HCT116 (cell line): ENCODE results near the gene TMEM50A. TPM values are rescaled to one million over a fixed set of nuclear protein-coding genes. Genes with fewer than 3 reads are reported as not detected.

Experiments used
- ATAC-seq: fragments of 200-7000 bp; cut with Tn5 transposase; 2 replicates; pipeline ENCODE4 v1.9.1; 2020; ENCODE audit warnings: mild to moderate bottlenecking, moderate library complexity
- BruUV-seq: library from RNA; stranded (reverse); fragments of 400-500 nt; replicated peaks from 2 replicates; lab custom pipeline; 2021; lab: Mats Ljungman, UMichigan
- CTCF ChIA-PET: fragments of 300-600 bp; sonication (Branson Sonifier 250); formaldehyde crosslinking; loops from one replicate; lab custom pipeline; 2021; ENCODE audit warnings: antibody characterized with exemption; lab: Charles Lee
- POLR2A ChIA-PET: fragments of 300-600, 350-600 bp; sonication (Branson Sonifier 250); formaldehyde crosslinking; loops from one replicate; lab custom pipeline; 2021; ENCODE audit warnings: antibody characterized with exemption; lab: Charles Lee
- RAD21 ChIA-PET, 2 experiments: fragments of 300-600 bp; sonication (Branson Sonifier 250); formaldehyde crosslinking; loops; one replicate each; lab custom pipeline; 2023; ENCODE audit warnings: low total read pairs in 2 of 2; ENCODE audit not compliant: uncharacterized antibody in 2 of 2, unreplicated experiment in 2 of 2, low non-redundant PET in 1 of 2; lab: Charles Lee
- DNase-seq: peaks from one replicate; pipeline ENCODE4 v3.0.0-alpha.2; 2010; ENCODE audit warnings: low read depth, low spot score
- H2AFZ ChIP-seq: fragments of 200-600 bp; shearing (Covaris generic), sonication (generic); 2 replicates; pipeline ENCODE4 v1.6.1; 2017; ENCODE audit warnings: low read depth, mixed run types, mixed read lengths, antibody characterized with exemption, low read length; ENCODE audit not compliant: poor library complexity, severe bottlenecking
- H3K27ac ChIP-seq: 2 replicates; pipeline ENCODE4 v1.5.1; 2012; ENCODE audit warnings: low read depth, low read length
- H3K27me3 ChIP-seq: fragments of 200-600 bp; sonication (generic); 2 replicates; pipeline ENCODE4 v1.6.1; 2016; ENCODE audit warnings: mixed run types, low read length, mixed read lengths; ENCODE audit not compliant: insufficient read depth
- H3K36me3 ChIP-seq, 2 experiments: fragments of 200-500 bp in 1 of 2; fragments of 200-600 bp in 1 of 2; sonication (Bioruptor generic) in 1 of 2; sonication (generic) in 1 of 2; 2 replicates each; pipeline versions ENCODE4 v1.5.1 to v1.6.1; 2014 to 2016; ENCODE audit warnings: low read length in 2 of 2, inconsistent platforms in 1 of 2, mixed read lengths in 1 of 2, mixed run types in 1 of 2; ENCODE audit not compliant: insufficient read depth in 2 of 2, control insufficient read depth in 1 of 2
- H3K4me1 ChIP-seq, 2 experiments: fragments of 200-600 bp in 1 of 2; sonication (generic) in 1 of 2; 2 replicates each; pipeline versions ENCODE4 v1.5.1 to v1.6.1; 2012 to 2017; ENCODE audit warnings: low read length in 2 of 2, inconsistent platforms in 1 of 2, mild to moderate bottlenecking in 1 of 2, mixed read lengths in 1 of 2, mixed run types in 1 of 2, moderate library complexity in 1 of 2; ENCODE audit not compliant: insufficient read depth in 2 of 2, control insufficient read depth in 1 of 2
- H3K4me2 ChIP-seq: fragments of 200-600 bp; sonication (generic); 2 replicates; pipeline ENCODE4 v1.6.1; 2017; ENCODE audit warnings: mixed run types, low read length, mixed read lengths
- H3K4me3 ChIP-seq, 2 experiments: fragments of 200-600 bp in 1 of 2; sonication (generic) in 1 of 2; replicated peaks in 1 of 2; 2 replicates each; pipeline ENCODE4 v1.5.1; 2011 to 2016; ENCODE audit warnings: low read length in 2 of 2, control low read depth in 1 of 2, low read depth in 1 of 2, mild to moderate bottlenecking in 1 of 2, mixed read lengths in 1 of 2, mixed run types in 1 of 2
- H3K79me2 ChIP-seq: fragments of 200-600 bp; sonication (generic); 2 replicates; pipeline ENCODE4 v1.6.1; 2017; ENCODE audit warnings: mild to moderate bottlenecking, mixed run types, low read length, moderate library complexity, mixed read lengths; ENCODE audit not compliant: insufficient read depth
- H3K9ac ChIP-seq: fragments of 200-600 bp; sonication (generic); 2 replicates; pipeline ENCODE4 v1.6.1; 2016; ENCODE audit warnings: low read length, mixed read lengths
- H3K9me2 ChIP-seq: fragments of 200-600 bp; sonication (generic), shearing (Covaris generic); 2 replicates; pipeline ENCODE4 v1.6.1; 2017; ENCODE audit warnings: mixed run types, mild to moderate bottlenecking, moderate library complexity; ENCODE audit not compliant: insufficient read depth
- H3K9me3 ChIP-seq, 2 experiments: fragments of 200-500 bp in 1 of 2; fragments of 200-600 bp in 1 of 2; sonication (Bioruptor generic) in 1 of 2; sonication (generic) in 1 of 2; 2 replicates each; pipeline ENCODE4 v1.6.1; 2014 to 2017; ENCODE audit warnings: low read length in 2 of 2, mixed read lengths in 2 of 2, inconsistent platforms in 1 of 2, low read depth in 1 of 2, mild to moderate bottlenecking in 1 of 2, mixed run types in 1 of 2, moderate library complexity in 1 of 2; ENCODE audit not compliant: control insufficient read depth in 1 of 2, insufficient read depth in 1 of 2
- H4K20me1 ChIP-seq: fragments of 200-600 bp; sonication (generic), shearing (Covaris generic); 2 replicates; pipeline ENCODE4 v1.6.1; 2017; ENCODE audit warnings: mixed run types, mild to moderate bottlenecking, moderate library complexity; ENCODE audit not compliant: insufficient read depth
- ATF3 ChIP-seq: IDR thresholded peaks from 2 replicates; pipeline ENCODE4 v1.6.1; 2012
- CBX3 ChIP-seq: IDR thresholded peaks from 2 replicates; pipeline ENCODE4 v1.6.1; 2012; ENCODE audit warnings: low read depth
- CTCF ChIP-seq, 3 experiments: fragments of 200-600 bp in 1 of 3; sonication (generic) in 1 of 3; IDR thresholded peaks in 2 of 3; conservative IDR thresholded peaks in 1 of 3; 2 replicates each; pipeline ENCODE4 v1.5.1; 2012 to 2017; ENCODE audit warnings: low read depth in 2 of 3, low read length in 2 of 3, antibody characterized with exemption in 1 of 3, borderline replicate concordance in 1 of 3, control low read depth in 1 of 3, mild to moderate bottlenecking in 1 of 3, mixed read lengths in 1 of 3, mixed run types in 1 of 3, moderate library complexity in 1 of 3; ENCODE audit not compliant: insufficient read depth in 1 of 3
- EZH2 ChIP-seq: fragments of 200-600 bp; sonication (generic); IDR thresholded peaks from 2 replicates; pipeline ENCODE4 v1.6.1; 2017; ENCODE audit warnings: antibody characterized with exemption, mixed run types
- EZH2phosphoT487 ChIP-seq: fragments of 200-600 bp; IDR thresholded peaks from 2 replicates; pipeline ENCODE4 v1.6.1; 2018; ENCODE audit warnings: antibody characterized with exemption, borderline replicate concordance
- JUND ChIP-seq: IDR thresholded peaks from 2 replicates; pipeline ENCODE4 v1.6.1; 2012
- POLR2A ChIP-seq: IDR thresholded peaks from 2 replicates; pipeline ENCODE4 v1.7.0; 2011; ENCODE audit warnings: borderline replicate concordance; ENCODE audit not compliant: insufficient read depth, insufficient read length; ENCODE audit errors: extremely low read depth
- POLR2AphosphoS5 ChIP-seq: IDR thresholded peaks from 2 replicates; pipeline ENCODE4 v1.6.1; 2011; ENCODE audit warnings: mild to moderate bottlenecking, low read depth, low read length, moderate library complexity
- RAD21 ChIP-seq: IDR thresholded peaks from 2 replicates; pipeline ENCODE4 v1.6.1; 2012; ENCODE audit warnings: low read depth, mild to moderate bottlenecking
- SIN3A ChIP-seq: IDR thresholded peaks from 2 replicates; pipeline ENCODE4 v1.6.1; 2012; ENCODE audit warnings: low read depth
- SP1 ChIP-seq: IDR thresholded peaks from 2 replicates; pipeline ENCODE4 v1.6.1; 2012; ENCODE audit warnings: low read depth
- SRF ChIP-seq: IDR thresholded peaks from 2 replicates; pipeline ENCODE4 v1.6.1; 2012; ENCODE audit warnings: low read depth
- TCF7L2 ChIP-seq: IDR thresholded peaks from 2 replicates; pipeline ENCODE4 v1.7.0; 2011; ENCODE audit warnings: borderline replicate concordance, inconsistent platforms; ENCODE audit not compliant: insufficient read depth, insufficient read length; ENCODE audit errors: extremely low read depth
- YY1 ChIP-seq: IDR thresholded peaks from 2 replicates; pipeline ENCODE4 v1.6.1; 2011; ENCODE audit warnings: low read length, low read depth, moderate library complexity, mild to moderate bottlenecking; ENCODE audit not compliant: insufficient replicate concordance; ENCODE audit errors: extremely low read depth
- ZFX ChIP-seq: fragments of 450-650 bp; IDR thresholded peaks from 2 replicates; pipeline ENCODE4 v1.6.1; 2017
- ZNF274 ChIP-seq: fragments of 200-500 bp; sonication (Bioruptor generic); IDR thresholded peaks from 2 replicates; pipeline ENCODE4 v1.6.1; 2014; ENCODE audit warnings: mild to moderate bottlenecking, low read depth, low read length, inconsistent platforms
- intact Hi-C: fragments of 100-400 bp; cut with micrococcal nuclease; formaldehyde crosslinking; loops from 2 replicates; pipeline ENCODE4 v1.10.0; 2022
- total RNA-seq: library from RNA; stranded (reverse); gene quantifications from one replicate; pipeline ENCODE4 v1.2.1, GENCODE V29; 2021; ENCODE audit not compliant: unreplicated experiment
- TF ChIP-seq, protein P1 (sequence below): IDR thresholded peaks from 2 replicates; pipeline ENCODE4 v1.6.1; 2012; ENCODE audit warnings: low read depth
- TF ChIP-seq, protein P2 (sequence below): IDR thresholded peaks from 2 replicates; pipeline ENCODE4 v1.6.1; 2011; ENCODE audit warnings: mild to moderate bottlenecking, low read length, moderate library complexity; ENCODE audit not compliant: insufficient replicate concordance; ENCODE audit errors: extremely low read depth

Gene TMEM50A
- total RNA-seq, 1 experiment from 2014 or later: 80.7 TPM

DNA sequence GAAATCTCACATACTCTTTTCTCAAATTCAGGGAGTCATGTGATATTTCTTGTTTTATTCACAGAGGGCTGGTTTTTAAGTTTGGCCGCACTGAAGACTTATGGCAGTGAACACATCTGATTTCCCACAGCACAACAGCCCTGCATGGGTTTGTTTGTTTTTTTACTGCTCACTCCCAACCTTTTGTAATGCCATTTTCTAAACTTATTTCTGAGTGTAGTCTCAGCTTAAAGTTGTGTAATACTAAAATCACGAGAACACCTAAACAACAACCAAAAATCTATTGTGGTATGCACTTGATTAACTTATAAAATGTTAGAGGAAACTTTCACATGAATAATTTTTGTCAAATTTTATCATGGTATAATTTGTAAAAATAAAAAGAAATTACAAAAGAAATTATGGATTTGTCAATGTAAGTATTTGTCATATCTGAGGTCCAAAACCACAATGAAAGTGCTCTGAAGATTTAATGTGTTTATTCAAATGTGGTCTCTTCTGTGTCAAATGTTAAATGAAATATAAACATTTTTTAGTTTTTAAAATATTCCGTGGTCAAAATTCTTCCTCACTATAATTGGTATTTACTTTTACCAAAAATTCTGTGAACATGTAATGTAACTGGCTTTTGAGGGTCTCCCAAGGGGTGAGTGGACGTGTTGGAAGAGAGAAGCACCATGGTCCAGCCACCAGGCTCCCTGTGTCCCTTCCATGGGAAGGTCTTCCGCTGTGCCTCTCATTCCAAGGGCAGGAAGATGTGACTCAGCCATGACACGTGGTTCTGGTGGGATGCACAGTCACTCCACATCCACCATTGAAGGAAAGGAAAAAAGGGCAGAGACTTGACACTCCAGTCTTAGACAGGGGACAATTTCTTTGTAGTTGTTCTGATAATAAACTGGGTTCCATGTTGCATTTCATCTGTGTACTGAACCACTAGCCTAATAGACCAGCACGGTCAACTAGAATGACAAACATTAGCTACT lies 22.8 kb downstream of the TMEM50A start:
- ChIA-PET POLR2A (no interaction called here), CTCF (no interaction called here), RAD21 (no interaction called here)
- TSS peak; percentile 35 for BruUV-seq
- DNase-seq (peak; percentile 24), ATAC-seq (peak; percentile 77)
- intact Hi-C loops: no loop called here
- Histone ChIP-seq H2AFZ (no peak overlapping the region), H3K9me2 (no peaks in the 10 kb centered on the region), H3K9ac (no peak overlapping the region), H3K4me1 (peaks cover 0 to 13% of the 10 kb centered on the region in 2 experiments; a peak in 2 of 4 replicates), H3K9me3 (no peaks in the 10 kb centered on the region), H4K20me1 (no peaks in the 10 kb centered on the region), H3K27ac (no peak overlapping the region), H3K4me3 (no peak overlapping the region), H3K27me3 (no peaks in the 10 kb centered on the region), H3K4me2 (peak overlapping the region; percentile 31), H3K79me2 (no peaks in the 10 kb centered on the region), H3K36me3 (peaks cover 4 to 13% of the 10 kb centered on the region in 2 experiments; a peak in 3 of 4 replicates)
- no peak for TF ChIP-seq ATF3
- TF ChIP-seq CBX3: peak; percentile 40; the same call in 1 of the 2 replicates
- TF ChIP-seq YY1: no peak
- TF ChIP-seq JUND: peak; percentile 60; the same call in 1 of the 2 replicates
- no peak for TF ChIP-seq ZNF274
- no peak; the same call in 1 of the 2 replicates for TF ChIP-seq SP1
- TF ChIP-seq POLR2AphosphoS5: no peak
- no peak for TF ChIP-seq TCF7L2
- TF ChIP-seq CTCF (IDR thresholded peaks at IDR 0.05 in 2 of 3, conservative IDR thresholded peaks at IDR 0.05 in 1 of 3; ENCODE audit: borderline replicate concordance in 1 of 3, insufficient read depth in 1 of 3, low read depth in 2 of 3, low read length in 2 of 3): no peak
- TF ChIP-seq SRF: no peak
- TF ChIP-seq, protein P1, sequence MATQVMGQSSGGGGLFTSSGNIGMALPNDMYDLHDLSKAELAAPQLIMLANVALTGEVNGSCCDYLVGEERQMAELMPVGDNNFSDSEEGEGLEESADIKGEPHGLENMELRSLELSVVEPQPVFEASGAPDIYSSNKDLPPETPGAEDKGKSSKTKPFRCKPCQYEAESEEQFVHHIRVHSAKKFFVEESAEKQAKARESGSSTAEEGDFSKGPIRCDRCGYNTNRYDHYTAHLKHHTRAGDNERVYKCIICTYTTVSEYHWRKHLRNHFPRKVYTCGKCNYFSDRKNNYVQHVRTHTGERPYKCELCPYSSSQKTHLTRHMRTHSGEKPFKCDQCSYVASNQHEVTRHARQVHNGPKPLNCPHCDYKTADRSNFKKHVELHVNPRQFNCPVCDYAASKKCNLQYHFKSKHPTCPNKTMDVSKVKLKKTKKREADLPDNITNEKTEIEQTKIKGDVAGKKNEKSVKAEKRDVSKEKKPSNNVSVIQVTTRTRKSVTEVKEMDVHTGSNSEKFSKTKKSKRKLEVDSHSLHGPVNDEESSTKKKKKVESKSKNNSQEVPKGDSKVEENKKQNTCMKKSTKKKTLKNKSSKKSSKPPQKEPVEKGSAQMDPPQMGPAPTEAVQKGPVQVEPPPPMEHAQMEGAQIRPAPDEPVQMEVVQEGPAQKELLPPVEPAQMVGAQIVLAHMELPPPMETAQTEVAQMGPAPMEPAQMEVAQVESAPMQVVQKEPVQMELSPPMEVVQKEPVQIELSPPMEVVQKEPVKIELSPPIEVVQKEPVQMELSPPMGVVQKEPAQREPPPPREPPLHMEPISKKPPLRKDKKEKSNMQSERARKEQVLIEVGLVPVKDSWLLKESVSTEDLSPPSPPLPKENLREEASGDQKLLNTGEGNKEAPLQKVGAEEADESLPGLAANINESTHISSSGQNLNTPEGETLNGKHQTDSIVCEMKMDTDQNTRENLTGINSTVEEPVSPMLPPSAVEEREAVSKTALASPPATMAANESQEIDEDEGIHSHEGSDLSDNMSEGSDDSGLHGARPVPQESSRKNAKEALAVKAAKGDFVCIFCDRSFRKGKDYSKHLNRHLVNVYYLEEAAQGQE: no peak
- TF ChIP-seq POLR2A: no peak
- TF ChIP-seq ZFX: no peak
- no peak for TF ChIP-seq EZH2phosphoT487
- TF ChIP-seq RAD21: no peak
- no peak for TF ChIP-seq SIN3A
- TF ChIP-seq, protein P2, sequence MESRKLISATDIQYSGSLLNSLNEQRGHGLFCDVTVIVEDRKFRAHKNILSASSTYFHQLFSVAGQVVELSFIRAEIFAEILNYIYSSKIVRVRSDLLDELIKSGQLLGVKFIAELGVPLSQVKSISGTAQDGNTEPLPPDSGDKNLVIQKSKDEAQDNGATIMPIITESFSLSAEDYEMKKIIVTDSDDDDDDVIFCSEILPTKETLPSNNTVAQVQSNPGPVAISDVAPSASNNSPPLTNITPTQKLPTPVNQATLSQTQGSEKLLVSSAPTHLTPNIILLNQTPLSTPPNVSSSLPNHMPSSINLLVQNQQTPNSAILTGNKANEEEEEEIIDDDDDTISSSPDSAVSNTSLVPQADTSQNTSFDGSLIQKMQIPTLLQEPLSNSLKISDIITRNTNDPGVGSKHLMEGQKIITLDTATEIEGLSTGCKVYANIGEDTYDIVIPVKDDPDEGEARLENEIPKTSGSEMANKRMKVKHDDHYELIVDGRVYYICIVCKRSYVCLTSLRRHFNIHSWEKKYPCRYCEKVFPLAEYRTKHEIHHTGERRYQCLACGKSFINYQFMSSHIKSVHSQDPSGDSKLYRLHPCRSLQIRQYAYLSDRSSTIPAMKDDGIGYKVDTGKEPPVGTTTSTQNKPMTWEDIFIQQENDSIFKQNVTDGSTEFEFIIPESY: no peak
- no peak for TF ChIP-seq EZH2
